ENCODE results near the gene MOB4. TPM values are rescaled to one million over a fixed set of nuclear protein-coding genes. Genes with fewer than 3 reads are reported as not detected.
"Not testable (repeated sequence)": the region's sequence is repeated elsewhere in the genome, so short reads cannot be mapped to it uniquely, and the experiment has no call there.

Gene MOB4
- total RNA-seq, 1 experiment from 2014 or later, result 28.3 TPM

- no peak for TF ChIP-seq CTCF (IDR thresholded peaks at IDR 0.05; ENCODE audit: unreplicated experiment)
- Mint-ChIP-seq H3K4me1 (ENCODE audit: low read depth, unreplicated experiment) (no peaks in the 10 kb centered on the region), H3K36me3 (ENCODE audit: insufficient read depth, unreplicated experiment) (peaks cover 31% of the 10 kb centered on the region), H3K4me3 (ENCODE audit: low read depth, unreplicated experiment) (no peak overlapping the region), H3K27me3 (ENCODE audit: unreplicated experiment) (no peaks in the 10 kb centered on the region), H3K27ac (ENCODE audit: unreplicated experiment) (no peak overlapping the region), H3K9me3 (ENCODE audit: low read depth, unreplicated experiment) (no peaks in the 10 kb centered on the region)
- intact Hi-C loops (cut with micrococcal nuclease; ENCODE audit: unreplicated experiment), result no loop called here
- CTCF ChIA-PET, result interaction anchor here (0.6 kb wide), 1 partner anchor 147 kb away, joined by 3 read pairs; no protein-coding TSS in a partner anchor
- DNase-seq, result no peak
- BruUV-seq (replicated peaks), result no TSS peak
These were observed 23.9 kb downstream of the MOB4 start for GRCh38 chr2:197539734-197540133.

DNA sequence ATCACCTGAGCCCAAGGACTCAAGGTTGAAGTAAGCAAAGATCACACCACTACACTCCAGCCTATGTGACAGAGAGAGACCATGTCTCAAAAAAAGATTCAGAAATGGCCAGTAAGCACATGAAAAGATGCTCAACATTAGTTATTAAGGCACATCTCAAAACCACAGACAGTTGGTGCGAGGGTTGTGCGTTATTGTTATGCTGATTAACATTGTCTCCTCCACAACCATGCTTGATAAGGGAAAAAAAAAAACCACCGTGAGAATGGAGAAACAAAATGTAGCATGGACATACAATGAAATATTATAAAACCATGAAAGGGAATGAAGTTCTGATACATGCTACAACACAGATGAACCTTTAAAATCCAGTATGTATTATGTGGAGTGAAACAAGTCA lies 27.3 kb downstream of the MOB4 start:
- intact Hi-C loops (cut with micrococcal nuclease; ENCODE audit: unreplicated experiment), result no loop called here
- DNase-seq, result no peak
- Mint-ChIP-seq H3K27me3 (ENCODE audit: unreplicated experiment) (no peaks in the 10 kb centered on the region), H3K27ac (ENCODE audit: unreplicated experiment) (no peak overlapping the region), H3K36me3 (ENCODE audit: insufficient read depth, unreplicated experiment) (peaks cover 7% of the 10 kb centered on the region), H3K4me1 (ENCODE audit: low read depth, unreplicated experiment) (no peaks in the 10 kb centered on the region), H3K4me3 (ENCODE audit: low read depth, unreplicated experiment) (no peak overlapping the region), H3K9me3 (ENCODE audit: low read depth, unreplicated experiment) (no peaks in the 10 kb centered on the region)
- TF ChIP-seq CTCF (IDR thresholded peaks at IDR 0.05; ENCODE audit: unreplicated experiment), result no peak
- BruUV-seq (replicated peaks), result no TSS peak
- CTCF ChIA-PET, result no interaction called here

- CTCF ChIA-PET, result no interaction called here
- no peak for DNase-seq
- intact Hi-C loops (cut with micrococcal nuclease; ENCODE audit: unreplicated experiment), result no loop called here
- Mint-ChIP-seq H3K27me3 (ENCODE audit: unreplicated experiment) (no peaks in the 10 kb centered on the region), H3K36me3 (ENCODE audit: insufficient read depth, unreplicated experiment) (peaks cover 14% of the 10 kb centered on the region), H3K4me3 (ENCODE audit: low read depth, unreplicated experiment) (no peak overlapping the region), H3K9me3 (ENCODE audit: low read depth, unreplicated experiment) (no peaks in the 10 kb centered on the region), H3K4me1 (ENCODE audit: low read depth, unreplicated experiment) (no peaks in the 10 kb centered on the region), H3K27ac (ENCODE audit: unreplicated experiment) (no peak overlapping the region)
- no peak for TF ChIP-seq CTCF (IDR thresholded peaks at IDR 0.05; ENCODE audit: unreplicated experiment)
- BruUV-seq (replicated peaks), result no TSS peak
These were observed 31.5 kb downstream of the MOB4 start for GRCh38 chr2:197547163-197547900.

- H3K27me3 Mint-ChIP-seq (ENCODE audit: unreplicated experiment), result no peaks in the 10 kb centered on the region
- BruUV-seq (replicated peaks), result no TSS peak
- CTCF ChIA-PET, result interaction anchor here (0.6 kb wide), 1 partner anchor 23 kb away, joined by 4 read pairs; no protein-coding TSS in a partner anchor
- H3K9me3 Mint-ChIP-seq (ENCODE audit: low read depth, unreplicated experiment), result no peaks in the 10 kb centered on the region
- no peak overlapping the region for H3K4me3 Mint-ChIP-seq (ENCODE audit: low read depth, unreplicated experiment)
- H3K4me1 Mint-ChIP-seq (ENCODE audit: low read depth, unreplicated experiment), result no peaks in the 10 kb centered on the region
- H3K27ac Mint-ChIP-seq (ENCODE audit: unreplicated experiment), result no peak overlapping the region
- DNase-seq, result no peak
- intact Hi-C loops (cut with micrococcal nuclease; ENCODE audit: unreplicated experiment), result no loop called here
- no peak for TF ChIP-seq CTCF (IDR thresholded peaks at IDR 0.05; ENCODE audit: unreplicated experiment)
- H3K36me3 Mint-ChIP-seq (ENCODE audit: insufficient read depth, unreplicated experiment), result peaks cover 12% of the 10 kb centered on the region
These were observed 32.7 kb downstream of the MOB4 start for GRCh38 chr2:197548582-197548981.

DNA sequence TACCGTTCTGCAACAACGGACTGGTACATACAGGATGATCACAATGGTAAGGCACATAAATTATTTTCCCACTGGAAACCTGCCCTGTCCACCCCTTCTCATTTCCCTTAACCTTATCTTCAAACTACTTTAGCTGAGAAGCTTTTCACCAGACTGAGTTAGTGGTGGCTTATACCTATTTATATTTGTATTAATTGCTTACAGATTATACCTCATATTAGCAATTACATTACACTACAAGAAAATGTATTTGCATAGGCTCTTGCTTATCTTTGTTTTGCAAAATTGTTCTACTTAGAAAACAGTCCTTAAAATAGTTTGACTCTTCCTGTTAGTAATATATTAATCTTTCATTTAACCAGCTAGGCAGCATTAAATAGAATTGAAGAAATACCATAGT lies 35.4 kb downstream of the MOB4 start:
- H3K4me3 Mint-ChIP-seq (ENCODE audit: low read depth, unreplicated experiment); BruUV-seq (replicated peaks); DNase-seq; CTCF ChIA-PET; intact Hi-C loops (cut with micrococcal nuclease; ENCODE audit: unreplicated experiment); H3K4me1 Mint-ChIP-seq (ENCODE audit: low read depth, unreplicated experiment); H3K27me3 Mint-ChIP-seq (ENCODE audit: unreplicated experiment); H3K9me3 Mint-ChIP-seq (ENCODE audit: low read depth, unreplicated experiment); H3K27ac Mint-ChIP-seq (ENCODE audit: unreplicated experiment): not testable (repeated sequence)
- H3K36me3 Mint-ChIP-seq (ENCODE audit: insufficient read depth, unreplicated experiment), result peaks cover 11% of the 10 kb centered on the region
